ENCODE data around the gene CERS6.

Gene CERS6

GRCh38 chr2:168607992-168608391 is 151.9 kb downstream of the CERS6 start:
- no peak for ATAC-seq

GRCh38 chr2:168608796-168609195 is 152.7 kb downstream of the CERS6 start:
- no peak for ATAC-seq

GRCh38 chr2:168611091-168611490 is 155.0 kb downstream of the CERS6 start:
- no peak for ATAC-seq

- no peak for ATAC-seq
Measured at GRCh38 chr2:168611896-168612650, 156.0 kb downstream of the CERS6 start.

GRCh38 chr2:168612719-168613118 is 156.6 kb downstream of the CERS6 start:
- no peak for ATAC-seq

- no peak for ATAC-seq
Measured at GRCh38 chr2:168613551-168613950, 157.5 kb downstream of the CERS6 start.

GRCh38 chr2:168614172-168615018 is 158.3 kb downstream of the CERS6 start:
- no peak for ATAC-seq

- ATAC-seq, result no peak
Measured at GRCh38 chr2:168620554-168620953, 164.5 kb downstream of the CERS6 start.

GRCh38 chr2:168622559-168622958 is 166.5 kb downstream of the CERS6 start:
- ATAC-seq, result no peak

- no peak for ATAC-seq
Measured at GRCh38 chr2:168624028-168624427, 168.0 kb downstream of the CERS6 start.

- ATAC-seq, result no peak
Measured at GRCh38 chr2:168626096-168626495, 170.0 kb downstream of the CERS6 start.

GRCh38 chr2:168626647-168627046 is 170.6 kb downstream of the CERS6 start:
- ATAC-seq, result no peak

GRCh38 chr2:168632709-168633121 is 176.6 kb downstream of the CERS6 start:
- ATAC-seq, result no peak

- no peak for ATAC-seq
Measured at GRCh38 chr2:168633200-168633599, 177.1 kb downstream of the CERS6 start.

- ATAC-seq, result no peak
Measured at GRCh38 chr2:168633895-168634294, 177.8 kb downstream of the CERS6 start.

- peak in 1 of 2 donors; percentile 13 for ATAC-seq
Measured at GRCh38 chr2:168635065-168635577, 179.0 kb downstream of the CERS6 start.

GRCh38 chr2:168639018-168639417 is 182.9 kb downstream of the CERS6 start:
- no peak for ATAC-seq

- ATAC-seq, result no peak
Measured at GRCh38 chr2:168639441-168639898, 183.4 kb downstream of the CERS6 start.

GRCh38 chr2:168640039-168640438 is 184.0 kb downstream of the CERS6 start:
- ATAC-seq, result no peak

- ATAC-seq, result no peak
Measured at GRCh38 chr2:168641636-168642035, 185.6 kb downstream of the CERS6 start.

GRCh38 chr2:168642873-168643272 is 186.8 kb downstream of the CERS6 start:
- no peak for ATAC-seq

GRCh38 chr2:168643979-168644378 is 187.9 kb downstream of the CERS6 start:
- ATAC-seq, result no peak

GRCh38 chr2:168645696-168646338 is 189.7 kb downstream of the CERS6 start:
- no peak for ATAC-seq
